ENCODE data around the gene BRICD5.

Gene BRICD5

GRCh38 chr16:2237102-2237482, 26.4 kb upstream of the BRICD5 start:
- no peak for DNase-seq

- DNase-seq, result no peak
Measured at GRCh38 chr16:2236337-2237101, 25.9 kb upstream of the BRICD5 start, which contains the start of gene DNASE1L2. Gene DNASE1L2 (plus strand): TSS chr16:2236444. CDS start chr16:2236817, 373 bp downstream.

- DNase-seq, result no peak
Measured at GRCh38 chr16:2235695-2236336, 25.2 kb upstream of the BRICD5 start.

GRCh38 chr16:2235234-2235651, 24.6 kb upstream of the BRICD5 start:
- DNase-seq, result no peak

GRCh38 chr16:2234813-2235170, 24.1 kb upstream of the BRICD5 start:
- no peak for DNase-seq

- DNase-seq, result no peak
Measured at GRCh38 chr16:2233872-2234812, 23.5 kb upstream of the BRICD5 start.

GRCh38 chr16:2233046-2233775, 22.5 kb upstream of the BRICD5 start:
- DNase-seq, result no peak

GRCh38 chr16:2232094-2232990, 21.7 kb upstream of the BRICD5 start:
- no peak for DNase-seq

GRCh38 chr16:2231016-2231931, 20.6 kb upstream of the BRICD5 start:
- DNase-seq, result no peak

GRCh38 chr16:2230376-2230775, 19.7 kb upstream of the BRICD5 start:
- DNase-seq, result no peak

- no peak for DNase-seq
Measured at GRCh38 chr16:2229632-2230250, 19.1 kb upstream of the BRICD5 start.

- DNase-seq, result no peak
Measured at GRCh38 chr16:2229091-2229490, 18.4 kb upstream of the BRICD5 start.

GRCh38 chr16:2228161-2228824, 17.6 kb upstream of the BRICD5 start:
- no peak for DNase-seq

GRCh38 chr16:2226918-2227317, 16.3 kb upstream of the BRICD5 start:
- no peak for DNase-seq

GRCh38 chr16:2226245-2226793, 15.7 kb upstream of the BRICD5 start:
- no peak for DNase-seq

GRCh38 chr16:2223942-2224486, 13.4 kb upstream of the BRICD5 start:
- no peak for DNase-seq

GRCh38 chr16:2223221-2223941, 12.7 kb upstream of the BRICD5 start, which contains the start of gene E4F1:
Gene E4F1 (plus strand): TSS chr16:2223591. CDS start chr16:2223614, 23 bp downstream.
- DNase-seq, result peak; percentile 98

GRCh38 chr16:2216330-2216729, 5.7 kb upstream of the BRICD5 start:
- DNase-seq, result no peak
